Measurements from ENCODE around the gene RXRA. TPM values are rescaled to one million over a fixed set of nuclear protein-coding genes. Genes with fewer than 3 reads are reported as not detected.

Gene RXRA
- total RNA-seq, 4 donors from 2014 or later = 53.3 to 87.8 (median 69.6) TPM

- TF ChIP-seq CTCF (IDR thresholded peaks at IDR 0.05) = no peak
- DNase-seq (ENCODE audit: low spot score) (no peak), ATAC-seq (ENCODE audit: low FRiP score) (no peak)
Measured at GRCh38 chr9:134383148-134383547, 56.9 kb downstream of the RXRA start.

GRCh38 chr9:134384811-134385479, 58.7 kb downstream of the RXRA start:
- TF ChIP-seq CTCF (IDR thresholded peaks at IDR 0.05) = no peak
- ATAC-seq (ENCODE audit: low FRiP score) (no peak), DNase-seq (ENCODE audit: low spot score) (no peak)

- TF ChIP-seq CTCF (IDR thresholded peaks at IDR 0.05) = no peak
- no peak for DNase-seq (ENCODE audit: low spot score)
- ATAC-seq (ENCODE audit: low FRiP score) = no peak
Measured at GRCh38 chr9:134385915-134386314, 59.7 kb downstream of the RXRA start.

- ATAC-seq (ENCODE audit: low FRiP score) = peak; percentile 83
Measured at GRCh38 chr9:134386951-134387831, 60.9 kb downstream of the RXRA start.

GRCh38 chr9:134388289-134388808, 62.1 kb downstream of the RXRA start:
- no peak for DNase-seq (ENCODE audit: low spot score)
- TF ChIP-seq CTCF (IDR thresholded peaks at IDR 0.05) = no peak
- no peak for ATAC-seq (ENCODE audit: low FRiP score)

More at GRCh38 chr9:134386951-134387831, 60.9 kb downstream of the RXRA start:
- TF ChIP-seq CTCF (IDR thresholded peaks at IDR 0.05) = no peak
- DNase-seq (ENCODE audit: low spot score) = no peak

- DNase-seq (ENCODE audit: low spot score) (no peak), ATAC-seq (ENCODE audit: low FRiP score) (no peak)
- no peak for TF ChIP-seq CTCF (IDR thresholded peaks at IDR 0.05)
Measured at GRCh38 chr9:134388976-134389375, 62.7 kb downstream of the RXRA start.
